ENCODE results near the gene DCTPP1.

- TF ChIP-seq CTCF (conservative IDR thresholded peaks at IDR 0.05; ENCODE audit: low read depth, low read length) = no peak
- no peak for TF ChIP-seq EZH2 (IDR thresholded peaks at IDR 0.05; ENCODE audit: low read length, unreplicated experiment)
- TF ChIP-seq EZH2phosphoT487 (IDR thresholded peaks at IDR 0.05; ENCODE audit: borderline replicate concordance, low read length) = no peak
Observed at GRCh38 chr16:30472328-30472942, 42.6 kb upstream of the DCTPP1 start, which contains the start of gene ITGAL.
